HL-60 (cell line): ENCODE data around the gene UBQLN4.

Source experiments
- DNase-seq, 2 experiments: peaks; one replicate each; pipeline ENCODE4 v3.0.0-alpha.2; 2010 to 2020; ENCODE audit warnings: low read depth in 1 of 2, low spot score in 1 of 2
- H3K27ac ChIP-seq: fragments of 250-450 bp; sonication (Bioruptor Pico); replicated peaks from 2 replicates; pipeline ENCODE4 v1.5.1; 2020; ENCODE audit warnings: mild to moderate bottlenecking, moderate library complexity
- H3K27me3 ChIP-seq: fragments of 250-450 bp; sonication (Bioruptor Pico); 2 replicates; pipeline ENCODE4 v1.5.1; 2021; ENCODE audit warnings: mild to moderate bottlenecking, moderate library complexity; ENCODE audit not compliant: insufficient read depth, poor library complexity, severe bottlenecking
- H3K4me3 ChIP-seq: replicated peaks from 2 replicates; pipeline ENCODE4 v1.5.1; 2011; ENCODE audit warnings: mild to moderate bottlenecking, control low read depth, low read length; ENCODE audit not compliant: insufficient read depth
- GABPA ChIP-seq: IDR thresholded peaks from 2 replicates; pipeline ENCODE4 v1.6.1; 2012; ENCODE audit warnings: low read depth
- POLR2AphosphoS5 ChIP-seq: IDR thresholded peaks from 2 replicates; pipeline ENCODE4 v1.6.1; 2012; ENCODE audit warnings: low read depth
- SPI1 ChIP-seq: IDR thresholded peaks from 2 replicates; pipeline ENCODE4 v1.6.1; 2012; ENCODE audit warnings: low read depth, mild to moderate bottlenecking, borderline replicate concordance
- TF ChIP-seq, protein P1 (sequence below): IDR thresholded peaks from 2 replicates; pipeline ENCODE4 v1.6.1; 2012; ENCODE audit warnings: low read depth; ENCODE audit not compliant: insufficient replicate concordance
- TF ChIP-seq, protein P2 (sequence below): IDR thresholded peaks from one replicate; pipeline ENCODE4 v1.5.1; 2011; ENCODE audit warnings: low read length, control low read depth, inconsistent platforms; ENCODE audit not compliant: insufficient read depth

The UBQLN4 gene

DNA sequence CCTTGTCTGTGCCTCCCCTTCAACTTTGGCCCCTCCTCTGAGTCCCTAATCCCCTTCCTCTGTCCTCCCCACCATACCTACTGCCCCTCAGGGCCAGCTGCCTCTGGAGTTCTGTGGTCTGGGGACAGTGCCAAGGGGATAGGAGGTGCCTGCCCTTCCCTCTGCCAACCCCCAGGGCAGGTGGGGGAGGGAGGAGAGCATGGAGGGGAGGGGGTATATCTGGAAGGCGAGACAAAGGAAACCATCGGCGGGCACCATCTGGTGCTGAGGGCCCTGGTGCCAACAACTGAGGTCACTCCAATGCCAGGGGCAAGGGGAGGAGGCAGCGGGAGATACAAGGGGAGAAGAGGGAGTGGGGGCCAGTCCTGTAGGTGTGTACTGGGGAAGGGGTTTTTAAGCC, 16.9 kb upstream of the UBQLN4 start:
- no peak overlapping the region for H3K27ac ChIP-seq
- TF ChIP-seq SPI1: no peak
- TF ChIP-seq, protein P1, sequence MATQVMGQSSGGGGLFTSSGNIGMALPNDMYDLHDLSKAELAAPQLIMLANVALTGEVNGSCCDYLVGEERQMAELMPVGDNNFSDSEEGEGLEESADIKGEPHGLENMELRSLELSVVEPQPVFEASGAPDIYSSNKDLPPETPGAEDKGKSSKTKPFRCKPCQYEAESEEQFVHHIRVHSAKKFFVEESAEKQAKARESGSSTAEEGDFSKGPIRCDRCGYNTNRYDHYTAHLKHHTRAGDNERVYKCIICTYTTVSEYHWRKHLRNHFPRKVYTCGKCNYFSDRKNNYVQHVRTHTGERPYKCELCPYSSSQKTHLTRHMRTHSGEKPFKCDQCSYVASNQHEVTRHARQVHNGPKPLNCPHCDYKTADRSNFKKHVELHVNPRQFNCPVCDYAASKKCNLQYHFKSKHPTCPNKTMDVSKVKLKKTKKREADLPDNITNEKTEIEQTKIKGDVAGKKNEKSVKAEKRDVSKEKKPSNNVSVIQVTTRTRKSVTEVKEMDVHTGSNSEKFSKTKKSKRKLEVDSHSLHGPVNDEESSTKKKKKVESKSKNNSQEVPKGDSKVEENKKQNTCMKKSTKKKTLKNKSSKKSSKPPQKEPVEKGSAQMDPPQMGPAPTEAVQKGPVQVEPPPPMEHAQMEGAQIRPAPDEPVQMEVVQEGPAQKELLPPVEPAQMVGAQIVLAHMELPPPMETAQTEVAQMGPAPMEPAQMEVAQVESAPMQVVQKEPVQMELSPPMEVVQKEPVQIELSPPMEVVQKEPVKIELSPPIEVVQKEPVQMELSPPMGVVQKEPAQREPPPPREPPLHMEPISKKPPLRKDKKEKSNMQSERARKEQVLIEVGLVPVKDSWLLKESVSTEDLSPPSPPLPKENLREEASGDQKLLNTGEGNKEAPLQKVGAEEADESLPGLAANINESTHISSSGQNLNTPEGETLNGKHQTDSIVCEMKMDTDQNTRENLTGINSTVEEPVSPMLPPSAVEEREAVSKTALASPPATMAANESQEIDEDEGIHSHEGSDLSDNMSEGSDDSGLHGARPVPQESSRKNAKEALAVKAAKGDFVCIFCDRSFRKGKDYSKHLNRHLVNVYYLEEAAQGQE: no peak
- TF ChIP-seq, protein P2, sequence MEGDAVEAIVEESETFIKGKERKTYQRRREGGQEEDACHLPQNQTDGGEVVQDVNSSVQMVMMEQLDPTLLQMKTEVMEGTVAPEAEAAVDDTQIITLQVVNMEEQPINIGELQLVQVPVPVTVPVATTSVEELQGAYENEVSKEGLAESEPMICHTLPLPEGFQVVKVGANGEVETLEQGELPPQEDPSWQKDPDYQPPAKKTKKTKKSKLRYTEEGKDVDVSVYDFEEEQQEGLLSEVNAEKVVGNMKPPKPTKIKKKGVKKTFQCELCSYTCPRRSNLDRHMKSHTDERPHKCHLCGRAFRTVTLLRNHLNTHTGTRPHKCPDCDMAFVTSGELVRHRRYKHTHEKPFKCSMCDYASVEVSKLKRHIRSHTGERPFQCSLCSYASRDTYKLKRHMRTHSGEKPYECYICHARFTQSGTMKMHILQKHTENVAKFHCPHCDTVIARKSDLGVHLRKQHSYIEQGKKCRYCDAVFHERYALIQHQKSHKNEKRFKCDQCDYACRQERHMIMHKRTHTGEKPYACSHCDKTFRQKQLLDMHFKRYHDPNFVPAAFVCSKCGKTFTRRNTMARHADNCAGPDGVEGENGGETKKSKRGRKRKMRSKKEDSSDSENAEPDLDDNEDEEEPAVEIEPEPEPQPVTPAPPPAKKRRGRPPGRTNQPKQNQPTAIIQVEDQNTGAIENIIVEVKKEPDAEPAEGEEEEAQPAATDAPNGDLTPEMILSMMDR: no peak
- no peak for TF ChIP-seq POLR2AphosphoS5
- no peak for TF ChIP-seq GABPA
- no peak for DNase-seq
- no peaks in the 10 kb centered on the region for H3K27me3 ChIP-seq
- H3K4me3 ChIP-seq: no peak overlapping the region

DNA sequence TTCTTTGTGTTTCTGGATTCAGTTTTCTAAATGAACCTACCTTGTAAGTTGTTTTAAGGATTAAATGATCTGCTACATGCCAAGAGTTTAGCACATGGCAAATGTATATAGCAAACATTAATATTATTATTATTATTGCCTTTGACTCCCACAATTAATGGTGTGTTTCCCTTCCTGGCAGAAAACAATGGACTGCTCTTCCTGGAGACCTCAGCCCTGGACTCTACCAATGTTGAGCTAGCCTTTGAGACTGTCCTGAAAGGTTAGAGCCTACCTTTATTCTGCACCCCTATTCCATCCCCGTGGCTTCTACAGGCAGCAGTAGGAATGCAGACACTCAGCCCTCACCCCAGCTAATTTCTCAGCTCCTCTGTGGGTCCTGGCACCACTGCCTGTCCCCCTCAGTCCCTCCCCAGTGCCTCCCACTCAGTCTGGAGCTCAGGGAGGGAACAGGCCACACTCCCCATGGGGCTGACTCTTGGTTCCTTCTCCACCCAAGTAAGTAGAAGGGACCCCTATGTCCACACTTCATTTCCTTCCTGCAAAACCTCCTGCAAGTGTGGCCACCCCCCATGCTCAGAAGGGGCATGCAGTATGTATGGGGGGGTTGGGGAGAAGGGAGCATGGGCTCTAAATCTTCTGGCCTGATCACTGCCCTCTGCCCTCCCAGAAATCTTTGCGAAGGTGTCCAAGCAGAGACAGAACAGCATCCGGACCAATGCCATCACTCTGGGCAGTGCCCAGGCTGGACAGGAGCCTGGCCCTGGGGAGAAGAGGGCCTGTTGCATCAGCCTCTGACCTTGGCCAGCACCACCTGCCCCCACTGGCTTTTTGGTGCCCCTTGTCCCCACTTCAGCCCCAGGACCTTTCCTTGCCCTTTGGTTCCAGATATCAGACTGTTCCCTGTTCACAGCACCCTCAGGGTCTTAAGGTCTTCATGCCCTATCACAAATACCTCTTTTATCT, 16.2 kb upstream of the UBQLN4 start:
- TF ChIP-seq GABPA (no peak), POLR2AphosphoS5 (no peak), SPI1 (no peak)
- TF ChIP-seq, protein P1: no peak
- TF ChIP-seq, protein P2: no peak
- no peak for DNase-seq
- Histone ChIP-seq H3K4me3 (no peak overlapping the region), H3K27me3 (no peaks in the 10 kb centered on the region), H3K27ac (no peak overlapping the region)

DNA sequence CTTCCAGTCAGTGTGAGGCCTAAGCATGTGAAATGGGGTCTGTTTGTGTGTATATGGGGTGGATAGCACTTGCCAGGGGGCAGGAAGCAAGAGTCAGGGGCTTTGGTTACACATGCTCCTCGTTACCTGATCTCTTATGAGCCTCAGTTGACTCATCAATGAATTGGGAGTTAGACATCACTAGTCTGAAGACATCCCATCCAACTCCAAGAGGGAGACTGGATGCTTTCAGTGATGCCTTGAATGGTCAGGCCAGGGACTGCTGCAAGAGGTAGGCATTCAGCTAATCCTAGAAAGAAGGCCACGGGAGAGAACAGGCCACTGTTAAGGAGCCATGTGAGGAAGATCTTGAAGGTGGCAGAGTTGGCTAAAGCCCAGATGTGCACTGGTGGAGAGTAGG, 13.7 kb upstream of the UBQLN4 start:
- Histone ChIP-seq H3K4me3 (no peak overlapping the region), H3K27ac (no peak overlapping the region), H3K27me3 (no peaks in the 10 kb centered on the region)
- TF ChIP-seq SPI1 (no peak), GABPA (no peak), POLR2AphosphoS5 (no peak)
- TF ChIP-seq, protein P1: no peak
- TF ChIP-seq, protein P2: no peak
- no peak for DNase-seq
